Keratinocyte (primary cell): ENCODE measurements around the gene SCAANT1. TPM values are rescaled to one million over a fixed set of nuclear protein-coding genes. Genes with fewer than 3 reads are reported as not detected.
A peak's percentile ranks its signal among the peaks of the same experiment; 100 is the strongest.

Source experiments
- DNase-seq: peaks from one replicate; pipeline ENCODE4 v3.0.0-alpha.2; 2011; ENCODE audit warnings: low read depth, missing footprints, low spot score
- FAIRE-seq: peaks from 2 replicates; lab custom pipeline; 2011; peaks lifted over from hg19 to GRCh38; lab: Jason Lieb, UNC
- H2AFZ ChIP-seq: 2 replicates; pipeline ENCODE4 v1.6.0; 2012; ENCODE audit warnings: low read length, control low read depth, inconsistent platforms; ENCODE audit not compliant: control insufficient read depth
- H3K27ac ChIP-seq: 2 replicates; pipeline ENCODE4 v1.5.1; 2011; ENCODE audit warnings: low read length; ENCODE audit not compliant: control insufficient read depth, insufficient read depth
- H3K27me3 ChIP-seq: 3 replicates; pipeline ENCODE4 v1.6.0; 2011; ENCODE audit warnings: low read length; ENCODE audit not compliant: control insufficient read depth, insufficient read depth; ENCODE audit errors: extremely low read depth
- H3K36me3 ChIP-seq, 2 experiments: 2 replicates in 1 of 2; 3 replicates in 1 of 2; pipeline ENCODE4 v1.5.1; 2011; ENCODE audit warnings: low read length in 2 of 2, mild to moderate bottlenecking in 1 of 2; ENCODE audit not compliant: control insufficient read depth in 2 of 2, insufficient read depth in 2 of 2; ENCODE audit errors: extremely low read depth in 1 of 2
- H3K4me1 ChIP-seq: 3 replicates; pipeline ENCODE4 v1.5.1; 2011; ENCODE audit warnings: low read length; ENCODE audit not compliant: control insufficient read depth, insufficient read depth; ENCODE audit errors: extremely low read depth
- H3K4me2 ChIP-seq: 3 replicates; pipeline ENCODE4 v1.6.0; 2011; ENCODE audit warnings: low read depth, low read length; ENCODE audit not compliant: control insufficient read depth, insufficient read depth; ENCODE audit errors: extremely low read depth
- H3K4me3 ChIP-seq, 3 experiments: fragments of 200-600 bp in 1 of 3; sonication (generic) in 1 of 3; 2 replicates in 2 of 3; 3 replicates in 1 of 3; pipeline ENCODE4 v1.5.1; 2011 to 2016; ENCODE audit warnings: low read length in 3 of 3, mild to moderate bottlenecking in 3 of 3, control low read depth in 2 of 3, inconsistent platforms in 1 of 3, low read depth in 1 of 3, mixed read lengths in 1 of 3, mixed run types in 1 of 3, moderate library complexity in 1 of 3; ENCODE audit not compliant: control insufficient read depth in 2 of 3, insufficient read depth in 2 of 3; ENCODE audit errors: extremely low read depth in 1 of 3
- H3K79me2 ChIP-seq: 2 replicates; pipeline ENCODE4 v1.6.0; 2012; ENCODE audit warnings: low read length; ENCODE audit not compliant: control insufficient read depth, insufficient read depth
- H3K9ac ChIP-seq: 3 replicates; pipeline ENCODE4 v1.6.0; 2011; ENCODE audit warnings: low read length; ENCODE audit not compliant: control insufficient read depth, insufficient read depth; ENCODE audit errors: extremely low read depth
- H3K9me1 ChIP-seq: 3 replicates; pipeline ENCODE4 v1.6.0; 2011; ENCODE audit warnings: low read length; ENCODE audit not compliant: control insufficient read depth, insufficient read depth; ENCODE audit errors: extremely low read depth
- H3K9me3 ChIP-seq: 2 replicates; pipeline ENCODE4 v1.5.1; 2012; ENCODE audit warnings: low read depth, low read length; ENCODE audit not compliant: control insufficient read depth
- H4K20me1 ChIP-seq: 3 replicates; pipeline ENCODE4 v1.6.0; 2011; ENCODE audit warnings: low read length; ENCODE audit not compliant: control insufficient read depth, insufficient read depth; ENCODE audit errors: extremely low read depth
- EZH2 ChIP-seq: IDR thresholded peaks from one replicate; pipeline ENCODE4 v1.6.1; 2012; ENCODE audit warnings: inconsistent platforms, mild to moderate bottlenecking, low read length, moderate library complexity
- dilution Hi-C: fragments of 300-500 bp; cut with MboI; formaldehyde crosslinking; loops from one replicate; pipeline ENCODE4 v1.7.0; 2020; ENCODE audit warnings: low sequenced_read_pairs; ENCODE audit not compliant: extremely low pct_ligation_motif_present
- polyA plus RNA-seq, 5 experiments: library from polyadenylated mRNA; depleted of rRNA in 3 of 5; stranded (reverse) in 3 of 5; stranded (forward) in 1 of 5; unstranded in 1 of 5; fragments of >200 nt; gene quantifications; 1 replicate in 1 of 5; 2 replicates in 3 of 5; 3 replicates in 1 of 5; pipeline versions ENCODE4 v1.2.1 to v1.2.3, GENCODE V29; 2011 to 2012; ENCODE audit warnings: missing spikeins in 2 of 5, low read depth in 1 of 5, low replicate concordance in 1 of 5
- TF ChIP-seq, protein P1 (sequence below), 3 experiments: IDR thresholded peaks in 1 of 3; conservative IDR thresholded peaks in 1 of 3; optimal IDR thresholded peaks in 1 of 3; 2 replicates in 2 of 3; 3 replicates in 1 of 3; pipeline versions ENCODE3 to v1.5.1; 2011; ENCODE audit warnings: low read length in 3 of 3, mild to moderate bottlenecking in 3 of 3, moderate library complexity in 2 of 3, control low read depth in 1 of 3, inconsistent platforms in 1 of 3; ENCODE audit not compliant: insufficient read depth in 2 of 3; ENCODE audit errors: extremely low read depth in 1 of 3

SCAANT1 gene
- polyA plus RNA-seq, 1 donor (not counting 4 experiments of a cell fraction or from before 2014, with no cell fraction given): not detected

DNA sequence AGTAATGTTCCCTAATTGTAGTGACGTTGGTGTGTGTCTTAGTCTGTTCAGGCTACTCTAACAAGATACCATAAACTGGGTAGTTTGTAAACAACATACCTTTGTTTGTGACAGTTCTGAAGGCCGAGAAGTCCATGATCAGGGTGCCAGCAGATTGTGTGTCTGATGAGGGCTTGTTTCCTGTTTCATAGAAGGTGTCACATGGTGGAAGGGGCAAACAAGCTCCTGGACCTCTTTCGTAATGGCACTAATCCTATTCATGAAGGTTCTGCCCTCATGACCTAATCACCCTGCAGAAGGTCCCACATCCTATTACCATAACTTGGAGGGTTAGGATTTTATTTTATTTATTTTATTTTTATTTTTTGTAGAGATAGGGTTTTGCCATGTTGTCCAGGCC lies 37.4 kb downstream of the SCAANT1 start:
- H3K36me3 ChIP-seq: peaks cover 0 to 3% of the 10 kb centered on the region in 2 experiments
- FAIRE-seq: no peak
- H3K9ac ChIP-seq: no peak overlapping the region
- H3K27me3 ChIP-seq: no peaks in the 10 kb centered on the region
- TF ChIP-seq, protein P1, sequence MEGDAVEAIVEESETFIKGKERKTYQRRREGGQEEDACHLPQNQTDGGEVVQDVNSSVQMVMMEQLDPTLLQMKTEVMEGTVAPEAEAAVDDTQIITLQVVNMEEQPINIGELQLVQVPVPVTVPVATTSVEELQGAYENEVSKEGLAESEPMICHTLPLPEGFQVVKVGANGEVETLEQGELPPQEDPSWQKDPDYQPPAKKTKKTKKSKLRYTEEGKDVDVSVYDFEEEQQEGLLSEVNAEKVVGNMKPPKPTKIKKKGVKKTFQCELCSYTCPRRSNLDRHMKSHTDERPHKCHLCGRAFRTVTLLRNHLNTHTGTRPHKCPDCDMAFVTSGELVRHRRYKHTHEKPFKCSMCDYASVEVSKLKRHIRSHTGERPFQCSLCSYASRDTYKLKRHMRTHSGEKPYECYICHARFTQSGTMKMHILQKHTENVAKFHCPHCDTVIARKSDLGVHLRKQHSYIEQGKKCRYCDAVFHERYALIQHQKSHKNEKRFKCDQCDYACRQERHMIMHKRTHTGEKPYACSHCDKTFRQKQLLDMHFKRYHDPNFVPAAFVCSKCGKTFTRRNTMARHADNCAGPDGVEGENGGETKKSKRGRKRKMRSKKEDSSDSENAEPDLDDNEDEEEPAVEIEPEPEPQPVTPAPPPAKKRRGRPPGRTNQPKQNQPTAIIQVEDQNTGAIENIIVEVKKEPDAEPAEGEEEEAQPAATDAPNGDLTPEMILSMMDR (optimal IDR thresholded peaks at IDR 0.05 in 1 of 3, IDR thresholded peaks at IDR 0.05 in 1 of 3, conservative IDR thresholded peaks at IDR 0.05 in 1 of 3; ENCODE audit: extremely low read depth in 1 of 3, insufficient read depth in 2 of 3, low read length in 3 of 3): no peak
- no peak for TF ChIP-seq EZH2
- H3K4me1 ChIP-seq: peaks cover 17% of the 10 kb centered on the region
- H3K9me3 ChIP-seq: no peaks in the 10 kb centered on the region
- H4K20me1 ChIP-seq: peaks cover 2% of the 10 kb centered on the region
- H2AFZ ChIP-seq: no peak overlapping the region
- dilution Hi-C loops: no loop called here
- no peak overlapping the region for H3K4me2 ChIP-seq
- no peak overlapping the region for H3K4me3 ChIP-seq
- no peak for DNase-seq
- H3K79me2 ChIP-seq: peaks cover 74% of the 10 kb centered on the region
- no peaks in the 10 kb centered on the region for H3K9me1 ChIP-seq
- H3K27ac ChIP-seq: no peak overlapping the region

- H3K27ac ChIP-seq: peak overlapping the region; percentile 2
- dilution Hi-C loops: no loop called here
- H3K4me3 ChIP-seq: no peak overlapping the region
These were observed 39.9 kb downstream of the SCAANT1 start for GRCh38 chr3:63872135-63872924.

More at GRCh38 chr3:63872135-63872924, 39.9 kb downstream of the SCAANT1 start:
- Histone ChIP-seq H3K9me1 (no peaks in the 10 kb centered on the region), H3K9me3 (no peaks in the 10 kb centered on the region), H3K36me3 (no peaks in the 10 kb centered on the region), H4K20me1 (no peaks in the 10 kb centered on the region), H3K4me2 (peak overlapping the region; percentile 47), H3K27me3 (no peaks in the 10 kb centered on the region), H3K9ac (no peak overlapping the region), H3K4me1 (peaks cover 19% of the 10 kb centered on the region), H3K79me2 (peaks cover 77% of the 10 kb centered on the region), H2AFZ (no peak overlapping the region)
- FAIRE-seq (peak; percentile 93), DNase-seq (no peak)
- TF ChIP-seq, protein P1 (optimal IDR thresholded peaks at IDR 0.05 in 1 of 3, IDR thresholded peaks at IDR 0.05 in 1 of 3, conservative IDR thresholded peaks at IDR 0.05 in 1 of 3; ENCODE audit: extremely low read depth in 1 of 3, insufficient read depth in 2 of 3, low read length in 3 of 3): no peak
- no peak for TF ChIP-seq EZH2
